SU-DHL-6 (cell line): Measurements from ENCODE around the gene FAH.

ENCODE experiments used
- H2AFZ ChIP-seq: fragments of 200-600 bp; sonication (generic); 2 replicates; pipeline ENCODE4 v1.6.1; 2014; ENCODE audit warnings: low read depth, mild to moderate bottlenecking, moderate library complexity, mixed read lengths, antibody characterized with exemption, low read length; ENCODE audit not compliant: severe bottlenecking
- H3F3A ChIP-seq: fragments of 200-600 bp; shearing (Covaris generic); 2 replicates; pipeline ENCODE4 v1.6.0; 2016; ENCODE audit warnings: antibody characterized with exemption, mild to moderate bottlenecking; ENCODE audit not compliant: insufficient read depth
- H3K27ac ChIP-seq: fragments of 200-600 bp; sonication (generic); 2 replicates; pipeline ENCODE4 v1.5.1; 2016; ENCODE audit warnings: low read depth, mild to moderate bottlenecking, low read length, moderate library complexity, mixed read lengths
- H3K27me3 ChIP-seq: fragments of 200-600 bp; sonication (generic), shearing (Covaris generic); 2 replicates; pipeline ENCODE4 v1.6.0; 2014; ENCODE audit warnings: mild to moderate bottlenecking, low read length
- H3K36me3 ChIP-seq: fragments of 200-600 bp; sonication (generic); 2 replicates; pipeline ENCODE4 v1.6.1; 2014; ENCODE audit warnings: mild to moderate bottlenecking, low read length, mixed read lengths
- H3K4me2 ChIP-seq: fragments of 300-600, 200-600 bp; shearing (Covaris generic), sonication (generic); 2 replicates; pipeline ENCODE4 v1.6.0; 2014; ENCODE audit warnings: low read length, low read depth, mild to moderate bottlenecking; ENCODE audit not compliant: poor library complexity, severe bottlenecking
- H3K4me3 ChIP-seq: fragments of 200-600 bp; sonication (generic); 2 replicates; pipeline ENCODE4 v1.5.1; 2014; ENCODE audit warnings: antibody characterized with exemption, low read length, mild to moderate bottlenecking, mixed read lengths; ENCODE audit not compliant: insufficient read depth, poor library complexity, severe bottlenecking
- H3K79me2 ChIP-seq: fragments of 200-600 bp; sonication (generic); 2 replicates; pipeline ENCODE4 v1.6.1; 2014; ENCODE audit warnings: mild to moderate bottlenecking, low read length, moderate library complexity; ENCODE audit not compliant: insufficient read depth
- H3K9ac ChIP-seq: fragments of 200-600 bp; sonication (generic); 2 replicates; pipeline ENCODE4 v1.7.0; 2014; ENCODE audit warnings: mild to moderate bottlenecking, low read length
- H3K9me2 ChIP-seq: fragments of 200-600 bp; sonication (generic); replicated peaks from 2 replicates; pipeline ENCODE4 v1.6.1; 2014; ENCODE audit warnings: low read length; ENCODE audit not compliant: insufficient read depth
- H3K9me3 ChIP-seq: fragments of 200-600 bp; sonication (generic); 2 replicates; pipeline ENCODE4 v1.6.1; 2014; ENCODE audit warnings: low read length, mixed read lengths; ENCODE audit not compliant: insufficient read depth
- H4K20me1 ChIP-seq: fragments of 200-600 bp; sonication (generic); 2 replicates; pipeline ENCODE4 v1.6.1; 2014; ENCODE audit warnings: low read depth, mild to moderate bottlenecking, antibody characterized with exemption, low read length, moderate library complexity, mixed read lengths
- EZH2phosphoT487 ChIP-seq: fragments of 200-600 bp; sonication (generic), shearing (Covaris generic); conservative IDR thresholded peaks from 2 replicates; pipeline ENCODE4 v1.6.1; 2018; ENCODE audit warnings: mild to moderate bottlenecking, antibody characterized with exemption, low read length, moderate library complexity, mixed read lengths
- TF ChIP-seq, protein P1 (sequence below): fragments of 200-600 bp; sonication (generic); IDR thresholded peaks from one replicate; pipeline ENCODE4 v1.5.1; 2017; ENCODE audit warnings: antibody characterized with exemption, mild to moderate bottlenecking, low read length, moderate library complexity; ENCODE audit not compliant: insufficient read depth, poor library complexity, severe bottlenecking

Gene FAH

DNA sequence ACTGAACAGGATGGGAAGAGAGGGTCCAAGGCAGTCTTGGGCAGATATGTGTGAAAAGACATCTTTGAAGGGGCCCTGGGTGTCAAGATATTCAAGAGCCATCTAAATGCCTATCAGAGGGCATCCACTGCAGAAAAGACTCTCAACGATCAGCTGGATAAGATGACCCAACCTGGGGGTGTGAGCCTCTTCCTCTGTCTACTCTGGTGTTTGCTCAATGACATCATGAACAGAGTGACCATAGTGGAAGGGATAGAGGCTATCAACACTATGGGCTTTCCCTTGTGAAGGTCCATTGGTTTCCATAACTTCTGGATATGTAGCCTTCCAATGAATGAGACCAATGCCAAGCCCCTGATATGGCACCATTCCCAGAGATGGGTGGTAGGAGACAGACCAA is 42.1 kb downstream of the FAH start:
- Histone ChIP-seq H3K4me2 (no peak overlapping the region), H3K9ac (no peak overlapping the region), H3K79me2 (no peaks in the 10 kb centered on the region), H3F3A (no peaks in the 10 kb centered on the region), H3K36me3 (no peaks in the 10 kb centered on the region), H3K9me2 (no peaks in the 10 kb centered on the region), H4K20me1 (no peaks in the 10 kb centered on the region), H3K27ac (no peak overlapping the region), H3K27me3 (no peaks in the 10 kb centered on the region), H3K4me3 (no peak overlapping the region), H2AFZ (no peak overlapping the region), H3K9me3 (no peaks in the 10 kb centered on the region)
- TF ChIP-seq, protein P1, sequence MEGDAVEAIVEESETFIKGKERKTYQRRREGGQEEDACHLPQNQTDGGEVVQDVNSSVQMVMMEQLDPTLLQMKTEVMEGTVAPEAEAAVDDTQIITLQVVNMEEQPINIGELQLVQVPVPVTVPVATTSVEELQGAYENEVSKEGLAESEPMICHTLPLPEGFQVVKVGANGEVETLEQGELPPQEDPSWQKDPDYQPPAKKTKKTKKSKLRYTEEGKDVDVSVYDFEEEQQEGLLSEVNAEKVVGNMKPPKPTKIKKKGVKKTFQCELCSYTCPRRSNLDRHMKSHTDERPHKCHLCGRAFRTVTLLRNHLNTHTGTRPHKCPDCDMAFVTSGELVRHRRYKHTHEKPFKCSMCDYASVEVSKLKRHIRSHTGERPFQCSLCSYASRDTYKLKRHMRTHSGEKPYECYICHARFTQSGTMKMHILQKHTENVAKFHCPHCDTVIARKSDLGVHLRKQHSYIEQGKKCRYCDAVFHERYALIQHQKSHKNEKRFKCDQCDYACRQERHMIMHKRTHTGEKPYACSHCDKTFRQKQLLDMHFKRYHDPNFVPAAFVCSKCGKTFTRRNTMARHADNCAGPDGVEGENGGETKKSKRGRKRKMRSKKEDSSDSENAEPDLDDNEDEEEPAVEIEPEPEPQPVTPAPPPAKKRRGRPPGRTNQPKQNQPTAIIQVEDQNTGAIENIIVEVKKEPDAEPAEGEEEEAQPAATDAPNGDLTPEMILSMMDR: no peak
- no peak for TF ChIP-seq EZH2phosphoT487

GRCh38 chr15:80199366-80199765 is 46.6 kb downstream of the FAH start:
- H3K9me3 ChIP-seq: no peaks in the 10 kb centered on the region
- H3K79me2 ChIP-seq: no peaks in the 10 kb centered on the region
- no peaks in the 10 kb centered on the region for H3K36me3 ChIP-seq
- no peak overlapping the region for H3K27ac ChIP-seq
- no peak overlapping the region for H3K9ac ChIP-seq
- no peaks in the 10 kb centered on the region for H3K9me2 ChIP-seq
- no peak overlapping the region for H3K4me3 ChIP-seq
- no peaks in the 10 kb centered on the region for H4K20me1 ChIP-seq
- no peak overlapping the region for H3K4me2 ChIP-seq
- H3K27me3 ChIP-seq: no peaks in the 10 kb centered on the region
- no peaks in the 10 kb centered on the region for H3F3A ChIP-seq
- TF ChIP-seq, protein P1: no peak
- no peak for TF ChIP-seq EZH2phosphoT487
- H2AFZ ChIP-seq: no peak overlapping the region

GRCh38 chr15:80199869-80200268 is 47.1 kb downstream of the FAH start:
- Histone ChIP-seq H3K9ac (no peak overlapping the region), H3K9me2 (no peaks in the 10 kb centered on the region), H3F3A (no peaks in the 10 kb centered on the region), H2AFZ (no peak overlapping the region), H3K27me3 (no peaks in the 10 kb centered on the region), H3K79me2 (no peaks in the 10 kb centered on the region), H3K27ac (no peak overlapping the region), H3K4me2 (no peak overlapping the region), H3K9me3 (no peaks in the 10 kb centered on the region), H4K20me1 (no peaks in the 10 kb centered on the region), H3K36me3 (no peaks in the 10 kb centered on the region), H3K4me3 (no peak overlapping the region)
- TF ChIP-seq, protein P1: no peak
- TF ChIP-seq EZH2phosphoT487: no peak
